NCI-H524 (cell line): ENCODE data around the gene PFDN6.
"Not testable (repeated sequence)": the region's sequence is repeated elsewhere in the genome, so short reads cannot be mapped to it uniquely, and the experiment has no call there.

Source experiments
- DNase-seq, 2 experiments: peaks; one replicate each; lab custom pipeline; 2025; lab: John Stamatoyannopoulos, UW

The PFDN6 gene

GRCh38 chr6:33273924-33274902 is 15.2 kb upstream of the PFDN6 start:
- DNase-seq = no peak

DNA sequence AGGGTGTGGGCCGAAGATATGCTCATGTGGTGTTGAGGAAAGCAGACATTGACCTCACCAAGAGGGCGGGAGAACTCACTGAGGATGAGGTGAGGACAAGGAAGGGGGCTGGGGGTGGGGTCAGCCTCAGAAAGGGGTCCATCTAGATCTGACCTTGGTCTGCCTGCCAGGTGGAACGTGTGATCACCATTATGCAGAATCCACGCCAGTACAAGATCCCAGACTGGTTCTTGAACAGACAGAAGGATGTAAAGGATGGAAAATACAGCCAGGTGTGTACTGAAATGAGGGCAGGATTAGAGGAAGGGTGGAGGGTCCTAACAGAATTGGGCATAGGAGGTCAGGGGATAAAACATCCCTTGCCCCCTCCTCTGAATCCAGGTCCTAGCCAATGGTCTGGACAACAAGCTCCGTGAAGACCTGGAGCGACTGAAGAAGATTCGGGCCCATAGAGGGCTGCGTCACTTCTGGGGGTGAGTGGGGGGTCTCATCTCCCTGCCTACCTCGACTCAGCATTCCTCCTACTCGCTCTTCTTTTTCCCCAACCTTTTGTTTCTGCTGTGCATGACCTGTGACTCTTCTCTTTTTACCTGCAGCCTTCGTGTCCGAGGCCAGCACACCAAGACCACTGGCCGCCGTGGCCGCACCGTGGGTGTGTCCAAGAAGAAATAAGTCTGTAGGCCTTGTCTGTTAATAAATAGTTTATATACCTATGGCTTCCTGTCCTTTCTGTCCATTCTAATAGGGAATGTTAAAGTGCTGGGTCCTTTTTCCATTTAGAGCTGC is 13.4 kb upstream of the PFDN6 start:
- DNase-seq = not testable (repeated sequence)

GRCh38 chr6:33276581-33276863 is 12.9 kb upstream of the PFDN6 start:
- DNase-seq = no peak

- peak; percentile 40 to 65 for DNase-seq
These were observed 12.3 kb upstream of the PFDN6 start, which contains the start of gene B3GALT4 for GRCh38 chr6:33276864-33277662. Gene B3GALT4 (plus strand): TSS chr6:33277123. CDS start chr6:33277420, 297 bp downstream.

- no peak for DNase-seq
These were observed 11.6 kb upstream of the PFDN6 start for GRCh38 chr6:33277663-33278391.

DNA sequence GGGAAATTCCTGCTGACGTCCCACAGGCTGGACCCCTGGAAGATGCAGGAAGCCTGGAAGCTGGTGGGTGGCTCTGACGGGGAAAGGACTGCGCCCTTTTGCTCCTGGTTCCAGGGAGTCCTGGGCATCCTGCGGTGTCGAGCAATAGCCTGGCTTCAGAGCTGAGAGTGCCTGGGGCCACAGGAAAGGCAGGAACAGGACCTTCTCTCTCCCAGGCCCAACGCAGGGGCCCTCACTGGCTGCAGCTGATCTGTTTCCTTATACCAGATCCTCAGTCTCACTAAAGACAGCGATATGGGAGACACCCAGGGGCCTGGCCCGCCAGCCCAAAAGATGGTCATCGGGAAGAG is 11.0 kb upstream of the PFDN6 start:
- DNase-seq = no peak

- no peak for DNase-seq
These were observed 10.6 kb upstream of the PFDN6 start for GRCh38 chr6:33278810-33279209.

DNA sequence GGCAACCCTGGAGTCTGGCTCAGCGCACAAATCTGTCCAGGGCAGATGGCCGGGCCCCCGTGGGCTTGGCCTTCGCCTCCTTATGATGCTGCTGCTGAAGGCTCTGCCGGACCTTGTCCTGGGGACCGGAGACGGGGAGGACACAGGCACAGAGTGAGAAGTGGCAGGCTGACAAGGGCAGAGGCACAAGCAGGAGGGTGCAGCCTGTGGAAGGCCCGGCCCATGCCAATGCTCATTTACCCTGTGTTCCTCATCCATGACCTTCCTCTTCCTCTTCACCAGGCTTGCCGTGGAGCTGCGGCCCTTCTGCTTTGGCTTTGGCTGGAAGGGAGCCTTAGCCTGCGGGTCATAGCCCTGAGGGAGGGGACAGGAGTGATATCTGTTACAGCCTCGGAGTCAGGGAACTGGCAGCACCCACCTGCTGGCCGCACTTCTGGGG is 10.1 kb upstream of the PFDN6 start:
- no peak for DNase-seq

GRCh38 chr6:33279971-33280511 is 9.4 kb upstream of the PFDN6 start:
- DNase-seq = peak; percentile 44 to 71

- no peak for DNase-seq
These were observed 8.9 kb upstream of the PFDN6 start for GRCh38 chr6:33280539-33280938.

DNA sequence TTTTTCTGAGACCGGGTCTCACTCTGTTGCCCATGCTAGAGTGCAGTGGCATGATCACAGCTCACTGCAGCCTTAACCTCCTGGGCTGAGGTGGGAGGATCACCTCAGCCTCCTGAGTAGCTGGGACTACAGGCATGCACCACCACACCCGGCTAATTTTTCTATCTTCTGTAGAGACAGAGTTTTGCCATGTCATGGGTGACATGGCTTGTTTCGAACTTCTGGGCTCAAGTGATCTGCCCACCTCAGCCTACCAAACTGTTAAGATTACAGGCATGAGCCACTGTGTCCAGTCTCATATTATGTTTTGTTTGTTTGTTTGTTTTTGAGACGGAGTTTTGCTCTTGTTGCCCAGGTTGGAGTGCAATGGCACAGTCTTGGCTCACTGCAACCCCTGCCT is 4.2 kb upstream of the PFDN6 start:
- DNase-seq = not testable (repeated sequence)

- DNase-seq = no peak
These were observed 2.2 kb upstream of the PFDN6 start for GRCh38 chr6:33286946-33287914.

DNA sequence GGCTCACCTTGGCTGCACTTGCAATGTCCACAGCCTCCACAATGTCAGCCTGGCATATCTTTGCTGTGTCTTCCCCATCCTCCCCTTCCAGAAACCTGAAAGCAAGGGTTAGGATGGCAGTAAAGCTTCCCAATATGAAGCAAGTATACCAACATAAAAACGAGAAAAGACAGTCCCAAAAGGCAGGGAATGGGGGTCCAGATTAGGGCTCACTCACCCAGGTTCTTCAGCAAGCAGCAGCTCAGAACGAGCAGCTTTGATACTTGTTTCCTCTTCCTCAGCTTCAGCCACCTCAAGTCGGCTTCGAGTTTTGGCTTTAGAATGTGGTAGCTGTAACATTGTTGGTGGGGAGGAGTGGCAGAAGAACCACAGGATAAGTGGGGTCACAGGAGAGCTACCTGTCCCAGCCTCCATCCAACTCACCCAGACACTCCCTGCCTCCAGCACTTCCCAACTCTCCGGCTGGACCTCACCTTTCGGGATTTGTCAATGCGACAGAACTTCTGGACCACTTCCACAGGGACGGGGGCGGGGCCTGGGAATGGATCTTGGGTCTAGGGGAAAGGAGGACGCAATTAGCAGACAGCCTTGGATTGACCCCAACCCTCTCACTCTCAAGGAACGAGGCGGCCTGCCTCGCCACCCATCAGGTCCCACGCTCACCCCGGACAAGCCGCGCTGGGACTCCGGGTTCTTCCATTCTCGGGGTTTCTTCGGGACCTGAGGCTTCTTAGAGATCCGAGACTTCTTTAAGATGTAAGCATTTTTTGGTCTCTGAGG is 1.1 kb upstream of the PFDN6 start:
- no peak for DNase-seq

DNA sequence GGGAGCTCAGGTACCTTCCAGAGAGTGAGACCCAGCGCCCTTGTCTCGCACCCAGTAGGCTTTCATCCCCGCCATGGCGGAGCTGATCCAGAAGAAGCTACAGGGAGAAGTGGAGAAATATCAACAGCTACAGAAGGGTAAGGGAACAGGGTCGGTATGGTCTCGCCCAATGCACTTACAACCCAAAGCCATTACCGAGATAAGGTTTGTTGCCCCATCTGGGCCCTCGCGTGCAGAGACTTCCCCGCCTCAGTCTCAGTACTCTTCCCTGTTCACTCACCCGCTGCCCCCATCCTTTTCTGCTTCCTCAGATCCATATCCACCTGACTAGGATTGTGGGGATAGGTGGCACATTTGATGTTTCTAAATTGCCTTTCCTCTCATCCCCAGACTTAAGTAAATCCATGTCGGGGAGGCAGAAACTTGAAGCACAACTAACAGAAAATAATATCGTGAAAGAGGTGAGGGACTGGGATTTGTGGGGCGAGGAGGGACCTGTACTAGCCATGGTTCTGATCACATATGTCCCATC is 449 bp downstream of the PFDN6 start:
- no peak for DNase-seq

DNA sequence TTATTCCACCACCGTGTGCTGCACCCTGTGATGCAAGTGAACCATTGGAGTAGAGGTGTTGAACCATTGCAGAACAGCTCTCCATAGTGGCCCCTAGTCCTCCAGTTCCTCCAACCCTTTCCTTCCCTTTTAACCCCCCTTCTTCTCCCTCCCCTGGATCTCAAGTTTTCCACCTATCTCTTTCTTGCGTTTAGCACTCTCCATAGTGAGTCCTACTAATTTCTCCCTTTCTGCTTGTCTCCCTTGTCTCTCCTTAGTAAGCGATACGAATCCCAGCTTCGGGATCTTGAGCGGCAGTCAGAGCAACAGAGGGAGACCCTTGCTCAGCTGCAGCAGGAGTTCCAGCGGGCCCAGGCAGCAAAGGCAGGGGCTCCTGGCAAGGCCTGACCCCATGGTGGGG is 1.1 kb downstream of the PFDN6 start:
- no peak for DNase-seq

DNA sequence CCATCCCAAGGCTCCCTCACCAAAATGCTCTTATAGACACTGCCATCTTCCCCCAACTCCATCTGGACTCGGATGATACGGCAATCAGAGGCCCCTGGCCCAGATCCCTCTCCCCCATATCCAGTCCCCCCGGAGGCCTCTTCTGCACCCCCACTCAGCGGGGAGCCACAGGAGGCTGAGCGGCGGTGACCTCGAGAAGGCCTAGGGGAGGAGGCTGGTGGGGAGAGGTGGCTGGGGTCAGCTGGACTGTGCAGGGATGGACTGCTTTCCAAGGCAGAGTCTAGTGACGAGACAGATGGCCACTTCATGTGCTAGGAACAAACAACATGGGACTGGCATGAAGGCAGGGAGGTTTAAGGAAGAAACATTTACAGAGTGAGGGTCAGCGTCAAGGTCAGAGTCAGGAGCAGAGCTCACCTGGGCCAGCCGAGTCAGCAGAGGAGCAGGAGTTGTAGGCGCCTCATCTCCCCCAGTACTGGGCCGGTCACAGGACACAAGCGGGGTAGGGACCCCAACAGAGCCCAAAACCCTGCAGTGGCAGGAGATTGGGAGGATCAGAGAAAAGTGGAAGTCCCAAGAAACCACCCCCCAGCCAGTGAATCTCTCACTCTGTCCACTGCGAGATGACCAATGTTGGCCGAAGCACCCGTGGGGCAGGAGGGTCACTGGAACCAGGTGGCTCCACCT is 3.7 kb downstream of the PFDN6 start:
- DNase-seq = no peak

DNA sequence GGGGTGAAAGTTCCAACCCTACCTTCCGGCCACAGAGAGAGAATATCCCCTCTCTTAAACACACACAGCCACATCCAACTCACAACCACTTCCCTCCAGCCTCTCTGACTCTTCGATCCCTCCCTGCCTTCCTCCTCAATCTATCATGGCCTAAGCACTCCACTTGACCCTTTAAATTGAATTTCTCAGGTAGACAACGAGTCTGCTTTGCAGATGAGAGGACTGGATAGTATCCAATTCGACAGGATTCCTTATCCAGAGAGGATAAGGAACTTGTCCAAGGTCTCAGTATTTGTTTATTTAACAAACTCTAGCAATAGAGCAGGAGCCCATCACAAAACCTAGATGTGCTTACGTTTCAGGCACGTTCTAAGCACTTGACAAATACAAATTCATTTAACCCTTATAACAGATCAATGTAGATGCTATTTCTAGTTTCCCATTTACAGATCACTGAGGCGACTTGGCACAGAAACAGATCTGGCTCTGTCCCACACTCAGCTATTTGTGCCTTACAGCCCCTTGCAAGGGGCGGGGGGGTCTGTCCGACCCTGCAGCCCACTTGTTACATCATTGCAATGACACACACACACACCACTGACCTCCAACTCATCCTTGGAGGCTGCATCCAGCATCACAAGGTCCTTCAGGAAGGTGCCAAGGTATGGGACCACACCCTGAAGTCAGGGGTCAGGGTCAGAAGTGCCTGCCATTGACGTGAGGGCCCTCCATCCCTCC is 4.9 kb downstream of the PFDN6 start:
- no peak for DNase-seq
